HL-60 (cell line): ENCODE data around the gene SNRNP40.

Experiments
- CTCF ChIP-seq: IDR thresholded peaks from one replicate; pipeline ENCODE4 v1.5.1; 2011; ENCODE audit warnings: low read length, control low read depth, inconsistent platforms; ENCODE audit not compliant: insufficient read depth
- GABPA ChIP-seq: IDR thresholded peaks from 2 replicates; pipeline ENCODE4 v1.6.1; 2012; ENCODE audit warnings: low read depth
- POLR2AphosphoS5 ChIP-seq: IDR thresholded peaks from 2 replicates; pipeline ENCODE4 v1.6.1; 2012; ENCODE audit warnings: low read depth

GRCh38 chr1:31272369-31272768 lies 24.2 kb downstream of the SNRNP40 start:
- TF ChIP-seq POLR2AphosphoS5 = no peak
- no peak for TF ChIP-seq GABPA
- no peak for TF ChIP-seq CTCF
